ENCODE results near the gene COG2. TPM values are rescaled to one million over a fixed set of nuclear protein-coding genes. Genes with fewer than 3 reads are reported as not detected.

COG2 gene
- polyA plus RNA-seq, 1 experiment: 21.5 TPM

GRCh38 chr1:230668227-230668626 lies 25.9 kb downstream of the COG2 start:
- H3K9me3 ChIP-seq (ENCODE audit: control insufficient read depth, insufficient read depth, low read length): no peaks in the 10 kb centered on the region
- no peak for DNase-seq (ENCODE audit: low read depth, low spot score)
- H3K4me3 ChIP-seq (ENCODE audit: low read depth, low read length): no peak overlapping the region
- POLR2A ChIA-PET: no interaction called here
- no peak overlapping the region for H3K27ac ChIP-seq (ENCODE audit: low read depth, low read length)
- CTCF ChIA-PET: interaction anchor here (1.3 to 1.4 kb wide), 2 partner anchors 25 to 27 kb away, joined by 3 read pairs; no protein-coding TSS in a partner anchor
- TF ChIP-seq, protein P1, sequence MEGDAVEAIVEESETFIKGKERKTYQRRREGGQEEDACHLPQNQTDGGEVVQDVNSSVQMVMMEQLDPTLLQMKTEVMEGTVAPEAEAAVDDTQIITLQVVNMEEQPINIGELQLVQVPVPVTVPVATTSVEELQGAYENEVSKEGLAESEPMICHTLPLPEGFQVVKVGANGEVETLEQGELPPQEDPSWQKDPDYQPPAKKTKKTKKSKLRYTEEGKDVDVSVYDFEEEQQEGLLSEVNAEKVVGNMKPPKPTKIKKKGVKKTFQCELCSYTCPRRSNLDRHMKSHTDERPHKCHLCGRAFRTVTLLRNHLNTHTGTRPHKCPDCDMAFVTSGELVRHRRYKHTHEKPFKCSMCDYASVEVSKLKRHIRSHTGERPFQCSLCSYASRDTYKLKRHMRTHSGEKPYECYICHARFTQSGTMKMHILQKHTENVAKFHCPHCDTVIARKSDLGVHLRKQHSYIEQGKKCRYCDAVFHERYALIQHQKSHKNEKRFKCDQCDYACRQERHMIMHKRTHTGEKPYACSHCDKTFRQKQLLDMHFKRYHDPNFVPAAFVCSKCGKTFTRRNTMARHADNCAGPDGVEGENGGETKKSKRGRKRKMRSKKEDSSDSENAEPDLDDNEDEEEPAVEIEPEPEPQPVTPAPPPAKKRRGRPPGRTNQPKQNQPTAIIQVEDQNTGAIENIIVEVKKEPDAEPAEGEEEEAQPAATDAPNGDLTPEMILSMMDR (IDR thresholded peaks at IDR 0.05; ENCODE audit: low read depth, low read length): no peak
- H3K27me3 ChIP-seq (ENCODE audit: control insufficient read depth, insufficient read depth, low read length): no peaks in the 10 kb centered on the region

- Histone ChIP-seq H3K27me3 (ENCODE audit: control insufficient read depth, insufficient read depth, low read length) (no peaks in the 10 kb centered on the region), H3K4me3 (ENCODE audit: low read depth, low read length) (no peak overlapping the region), H3K27ac (ENCODE audit: low read depth, low read length) (no peak overlapping the region), H3K9me3 (ENCODE audit: control insufficient read depth, insufficient read depth, low read length) (no peaks in the 10 kb centered on the region)
- TF ChIP-seq, protein P1 (IDR thresholded peaks at IDR 0.05; ENCODE audit: low read depth, low read length): no peak
- DNase-seq (ENCODE audit: low read depth, low spot score): no peak
- POLR2A ChIA-PET: no interaction called here
- CTCF ChIA-PET: interaction anchor here (1.3 to 1.4 kb wide), 2 partner anchors 27 to 28 kb away, joined by 3 read pairs; no protein-coding TSS in a partner anchor
Observed at GRCh38 chr1:230669543-230669942, 27.3 kb downstream of the COG2 start.

GRCh38 chr1:230674581-230674980 lies 32.3 kb downstream of the COG2 start:
- Histone ChIP-seq H3K4me3 (ENCODE audit: low read depth, low read length) (no peak overlapping the region), H3K27ac (ENCODE audit: low read depth, low read length) (no peak overlapping the region), H3K9me3 (ENCODE audit: control insufficient read depth, insufficient read depth, low read length) (no peaks in the 10 kb centered on the region), H3K27me3 (ENCODE audit: control insufficient read depth, insufficient read depth, low read length) (no peaks in the 10 kb centered on the region)
- no peak for DNase-seq (ENCODE audit: low read depth, low spot score)
- TF ChIP-seq, protein P1 (IDR thresholded peaks at IDR 0.05; ENCODE audit: low read depth, low read length): no peak
- POLR2A ChIA-PET: no interaction called here
- CTCF ChIA-PET: interaction anchor here (1.6 kb wide), 1 partner anchor 31 kb away, joined by 4 read pairs; no protein-coding TSS in a partner anchor

DNA sequence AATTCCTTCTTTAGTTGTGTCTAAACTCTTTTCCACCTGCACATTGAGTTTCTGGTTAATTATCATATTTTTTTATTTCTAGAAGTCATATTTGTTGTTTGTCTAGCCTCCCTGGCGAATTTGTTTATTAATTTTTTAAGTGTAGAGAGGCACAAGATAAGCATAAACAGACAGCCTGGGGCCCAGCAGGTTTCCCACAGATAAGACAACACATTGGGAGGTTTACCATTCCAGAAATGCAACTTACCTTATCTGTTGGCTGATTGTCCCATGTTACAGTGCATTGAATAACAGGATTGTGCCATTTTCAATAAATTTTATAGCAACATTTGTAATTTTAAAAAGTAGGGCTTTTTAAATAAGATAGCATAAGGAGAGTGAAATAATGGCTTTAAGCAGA lies 34.9 kb downstream of the COG2 start:
- DNase-seq (ENCODE audit: low read depth, low spot score): no peak
- ChIA-PET CTCF (no interaction called here), POLR2A (no interaction called here)
- Histone ChIP-seq H3K9me3 (ENCODE audit: control insufficient read depth, insufficient read depth, low read length) (no peaks in the 10 kb centered on the region), H3K4me3 (ENCODE audit: low read depth, low read length) (no peak overlapping the region), H3K27me3 (ENCODE audit: control insufficient read depth, insufficient read depth, low read length) (no peaks in the 10 kb centered on the region), H3K27ac (ENCODE audit: low read depth, low read length) (no peak overlapping the region)
- TF ChIP-seq, protein P1 (IDR thresholded peaks at IDR 0.05; ENCODE audit: low read depth, low read length): no peak

DNA sequence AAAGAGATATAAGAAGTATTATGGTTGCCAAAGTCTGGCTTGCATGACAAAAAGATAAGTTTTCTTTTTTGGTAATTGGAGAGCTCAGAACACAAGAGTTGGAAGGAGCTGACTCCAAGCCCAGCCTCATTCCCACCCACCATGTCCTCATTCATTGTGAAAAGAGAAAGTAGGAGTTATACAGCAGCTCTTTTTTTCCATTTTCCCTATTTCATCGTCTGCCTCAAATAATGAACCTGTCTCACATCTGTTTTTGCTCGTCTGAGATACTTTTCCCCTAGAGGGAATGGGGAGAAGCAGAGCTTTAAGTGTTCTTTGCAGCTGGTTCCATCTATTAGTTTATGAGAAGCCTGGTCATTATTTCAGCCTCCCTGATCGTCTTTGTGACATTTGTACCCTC lies 36.9 kb downstream of the COG2 start:
- H3K27ac ChIP-seq (ENCODE audit: low read depth, low read length): no peak overlapping the region
- TF ChIP-seq, protein P1 (IDR thresholded peaks at IDR 0.05; ENCODE audit: low read depth, low read length): no peak
- H3K4me3 ChIP-seq (ENCODE audit: low read depth, low read length): no peak overlapping the region
- H3K9me3 ChIP-seq (ENCODE audit: control insufficient read depth, insufficient read depth, low read length): no peaks in the 10 kb centered on the region
- H3K27me3 ChIP-seq (ENCODE audit: control insufficient read depth, insufficient read depth, low read length): no peaks in the 10 kb centered on the region
- ChIA-PET POLR2A (no interaction called here), CTCF (interaction anchor here (0.6 to 1.0 kb wide), 2 partner anchors 94 to 241 kb away, joined by 4 to 5 read pairs; no protein-coding TSS in a partner anchor)
- DNase-seq (ENCODE audit: low read depth, low spot score): no peak

All from AG04450 (cell line).